HT1080 (cell line): ENCODE results near the gene HES7. TPM values are rescaled to one million over a fixed set of nuclear protein-coding genes. Genes with fewer than 3 reads are reported as not detected.
"Not testable (repeated sequence)": the region's sequence is repeated elsewhere in the genome, so short reads cannot be mapped to it uniquely, and the experiment has no call there.

Experiments
- DNase-seq: peaks from one replicate; pipeline ENCODE4 v3.0.0-alpha.2; 2015; ENCODE audit warnings: low read depth
- total RNA-seq: library from RNA; depleted of rRNA; stranded (reverse); fragments of >200 nt; shearing (Covaris generic); gene quantifications from 2 replicates; pipeline ENCODE4 v1.2.3, GENCODE V29; 2014

HES7 gene
- total RNA-seq, 1 experiment from 2014 or later: 1.8 TPM

DNA sequence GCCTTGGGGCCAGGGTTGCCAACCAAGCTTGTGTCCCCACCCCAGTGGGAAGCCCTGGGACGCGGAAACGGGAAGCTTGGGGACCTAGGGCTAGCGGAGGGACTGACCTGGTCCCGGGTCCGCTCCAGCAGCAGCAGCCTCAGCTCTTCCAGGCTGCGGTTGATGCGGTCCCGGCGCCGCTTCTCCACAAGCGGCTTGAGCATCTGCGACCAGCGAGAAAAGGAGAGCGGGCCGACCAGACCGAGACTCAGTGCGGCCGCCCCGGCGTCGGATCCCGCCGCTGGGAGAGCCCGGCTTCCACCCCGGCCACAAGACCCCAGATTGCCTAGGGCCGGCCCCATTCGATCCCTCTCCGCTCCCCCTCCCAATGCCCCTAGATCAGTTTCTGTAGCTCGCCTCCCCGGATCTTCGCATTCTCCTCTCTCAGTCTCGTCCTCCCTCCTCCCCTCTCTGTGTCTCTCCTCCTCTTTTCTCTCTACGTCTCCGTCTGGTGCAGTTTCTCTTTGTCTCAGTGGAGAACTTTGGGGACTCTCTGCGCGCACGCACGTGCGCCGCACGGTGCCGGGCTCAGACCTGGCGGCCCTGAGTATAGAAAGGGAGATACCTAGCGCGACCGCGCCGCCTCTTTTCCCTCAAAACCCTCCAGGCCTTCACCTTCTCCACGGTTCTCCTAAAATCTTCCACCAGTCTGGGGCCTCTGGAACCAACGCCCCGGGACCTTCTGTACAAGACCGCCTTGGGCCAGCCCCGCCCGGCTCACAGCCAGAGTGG lies 797 bp downstream of the HES7 start:
- DNase-seq: no peak

DNA sequence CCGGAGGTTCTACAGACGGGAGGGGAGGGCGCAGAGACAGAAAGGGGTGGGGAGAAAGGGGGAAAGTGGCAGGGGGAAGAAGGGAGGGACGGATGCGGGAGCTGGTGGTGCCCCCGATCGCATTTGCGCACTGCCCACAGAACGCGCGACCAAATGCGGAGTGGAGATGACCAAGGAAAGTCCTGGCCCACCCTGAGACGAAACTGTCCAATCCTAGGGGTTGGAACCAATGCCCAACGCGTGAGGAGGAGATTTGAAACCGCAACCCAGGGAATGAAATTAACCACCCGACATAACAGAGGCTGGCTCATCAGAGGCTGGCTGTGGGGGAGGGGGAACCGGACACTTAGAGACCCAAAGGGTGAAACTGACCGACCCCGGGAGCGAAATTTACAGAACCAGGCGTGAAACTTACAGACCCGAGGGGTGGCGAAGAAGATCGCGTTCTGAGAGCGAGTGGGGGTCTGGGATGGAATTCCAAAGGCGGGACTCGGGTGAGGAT lies 1.4 kb downstream of the HES7 start:
- DNase-seq: peak; percentile 51

- peak; percentile 74 for DNase-seq
These were observed 2.1 kb downstream of the HES7 start for GRCh38 chr17:8121681-8122421.

DNA sequence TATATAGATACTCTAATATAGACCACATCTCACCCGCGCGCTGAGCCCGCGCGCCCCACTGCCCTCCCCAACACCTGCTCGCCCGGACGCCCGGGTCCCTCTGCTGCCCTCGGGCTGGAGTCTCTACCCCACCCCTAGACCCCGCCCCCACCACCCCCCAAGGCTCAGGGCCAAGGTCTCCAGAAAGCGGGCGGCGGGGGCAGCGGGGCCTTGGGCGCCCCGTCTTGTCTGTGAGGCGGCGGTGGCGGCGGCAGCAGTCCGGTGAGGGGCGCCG lies 2.6 kb downstream of the HES7 start:
- no peak for DNase-seq

DNA sequence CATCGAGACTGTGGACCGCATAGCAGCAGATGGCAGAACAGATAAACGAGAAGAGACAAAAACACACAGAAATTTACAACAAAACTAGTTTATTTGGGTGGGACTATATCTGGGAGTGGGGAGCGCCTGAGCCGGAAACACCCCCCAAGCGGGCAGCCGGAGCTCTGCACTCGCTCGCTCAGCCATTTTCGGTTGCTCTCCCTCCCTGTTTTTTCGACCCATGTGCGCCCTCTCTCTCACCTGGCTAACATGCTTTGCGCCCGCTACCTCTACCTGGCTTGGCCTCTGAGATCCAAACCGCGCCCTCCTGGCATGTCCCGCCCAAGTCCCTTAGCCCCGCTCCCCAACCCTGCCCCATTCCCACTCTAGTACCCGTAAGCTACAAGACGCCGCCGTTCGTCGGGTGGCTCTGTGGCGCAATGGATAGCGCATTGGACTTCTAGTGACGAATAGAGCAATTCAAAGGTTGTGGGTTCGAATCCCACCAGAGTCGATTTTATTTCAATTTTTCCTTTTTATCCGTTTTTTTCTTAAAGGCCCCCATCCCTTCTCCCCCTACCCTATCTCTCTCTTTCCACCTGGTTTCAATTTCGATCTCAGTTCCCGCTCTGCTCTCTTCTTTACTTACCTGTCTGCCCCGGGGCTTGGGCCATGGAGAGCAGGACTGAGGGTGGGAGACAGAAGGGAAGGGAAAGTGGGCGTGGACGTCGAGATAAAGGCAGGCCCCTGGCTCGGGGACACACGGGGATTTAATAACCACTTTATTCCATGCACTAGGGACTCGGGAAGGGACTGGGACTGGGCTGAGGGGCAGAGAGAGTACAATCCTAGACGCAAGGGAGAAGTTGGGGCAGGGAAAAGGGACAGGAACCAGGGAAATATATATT lies 3.1 kb downstream of the HES7 start:
- peak; percentile 83 for DNase-seq

DNA sequence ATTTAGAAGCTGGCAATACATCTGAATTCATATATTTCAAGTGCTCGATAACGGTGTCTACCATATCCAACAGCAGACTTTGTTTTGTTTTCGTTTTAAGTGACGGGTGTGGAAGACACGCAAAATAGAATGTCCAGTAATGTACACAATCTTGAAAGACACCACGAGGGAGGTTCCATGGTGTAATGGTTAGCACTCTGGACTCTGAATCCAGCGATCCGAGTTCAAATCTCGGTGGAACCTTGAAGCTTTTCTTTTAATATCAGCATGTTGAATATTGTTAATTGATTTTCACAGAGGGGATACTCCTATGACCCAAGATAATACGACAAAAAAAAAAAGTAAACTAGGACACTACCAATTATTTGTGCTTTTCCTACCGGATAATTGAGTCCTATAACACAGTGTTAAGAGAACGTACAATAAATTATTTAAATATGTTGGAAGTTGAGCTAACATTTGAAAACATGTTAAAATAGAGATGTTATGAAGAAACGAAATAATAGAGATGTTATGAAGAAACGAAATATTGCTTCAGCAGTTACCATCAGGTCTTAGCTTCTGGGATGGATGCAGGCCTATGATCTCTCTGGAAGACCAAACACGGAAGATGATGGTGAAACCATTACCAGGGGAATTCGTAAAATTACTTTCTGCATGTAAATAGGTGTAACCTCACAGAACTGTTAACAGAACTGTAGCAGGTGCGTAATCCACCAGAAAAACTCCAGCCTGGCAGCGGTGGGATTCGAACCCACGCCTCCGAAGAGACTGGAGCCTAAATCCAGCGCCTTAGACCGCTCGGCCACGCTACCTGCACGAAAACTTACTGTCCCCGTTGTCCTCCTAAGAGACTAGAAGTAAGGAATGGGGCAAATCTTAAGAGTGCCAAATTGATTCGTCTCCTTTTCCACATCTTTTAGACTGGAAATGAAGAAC lies 4.1 kb downstream of the HES7 start:
- peak; percentile 93 for DNase-seq

DNA sequence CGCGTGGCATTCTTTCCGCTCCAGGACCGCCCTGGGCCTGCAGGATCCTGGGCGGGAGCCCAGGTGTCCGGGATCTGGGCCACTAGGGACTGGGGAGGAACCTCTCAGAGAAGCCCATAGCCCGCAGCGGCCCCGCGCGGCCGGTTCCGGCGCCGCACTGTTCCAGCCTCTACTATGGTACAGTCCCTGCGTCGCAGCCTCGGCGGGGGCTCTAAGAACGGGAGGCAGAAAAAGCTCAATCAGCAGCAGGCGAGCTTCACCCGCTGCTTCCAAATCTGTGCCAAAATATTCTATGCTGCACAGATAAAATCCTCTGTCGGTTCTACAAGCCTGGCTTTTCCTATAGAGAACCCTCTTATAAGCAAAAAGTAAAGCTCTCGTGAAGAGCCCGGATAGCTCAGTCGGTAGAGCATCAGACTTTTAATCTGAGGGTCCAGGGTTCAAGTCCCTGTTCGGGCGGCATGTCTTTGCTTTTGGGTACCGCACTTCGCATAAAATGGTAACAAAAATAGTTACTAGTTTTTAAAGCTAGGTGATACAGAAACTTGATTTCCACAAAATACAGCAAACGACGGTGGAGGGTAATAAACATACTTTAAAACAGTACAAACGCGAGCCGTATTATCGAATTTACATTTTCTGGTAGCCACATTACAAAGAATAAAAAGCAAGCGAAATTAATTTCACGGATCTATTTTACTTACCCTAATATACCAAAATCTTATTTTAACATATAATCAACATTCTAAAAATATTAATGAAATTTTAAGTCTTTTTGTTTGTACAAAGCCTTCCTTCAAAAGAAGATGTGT lies 4.9 kb downstream of the HES7 start:
- DNase-seq: peak; percentile 81

GRCh38 chr17:8117980-8118768 lies 5.7 kb downstream of the HES7 start, which contains the start of gene ALOXE3:
ALOXE3 (minus strand) TSS chr17:8118514; CDS start chr17:8117990, 524 bp downstream.
- DNase-seq: peak; percentile 82

DNA sequence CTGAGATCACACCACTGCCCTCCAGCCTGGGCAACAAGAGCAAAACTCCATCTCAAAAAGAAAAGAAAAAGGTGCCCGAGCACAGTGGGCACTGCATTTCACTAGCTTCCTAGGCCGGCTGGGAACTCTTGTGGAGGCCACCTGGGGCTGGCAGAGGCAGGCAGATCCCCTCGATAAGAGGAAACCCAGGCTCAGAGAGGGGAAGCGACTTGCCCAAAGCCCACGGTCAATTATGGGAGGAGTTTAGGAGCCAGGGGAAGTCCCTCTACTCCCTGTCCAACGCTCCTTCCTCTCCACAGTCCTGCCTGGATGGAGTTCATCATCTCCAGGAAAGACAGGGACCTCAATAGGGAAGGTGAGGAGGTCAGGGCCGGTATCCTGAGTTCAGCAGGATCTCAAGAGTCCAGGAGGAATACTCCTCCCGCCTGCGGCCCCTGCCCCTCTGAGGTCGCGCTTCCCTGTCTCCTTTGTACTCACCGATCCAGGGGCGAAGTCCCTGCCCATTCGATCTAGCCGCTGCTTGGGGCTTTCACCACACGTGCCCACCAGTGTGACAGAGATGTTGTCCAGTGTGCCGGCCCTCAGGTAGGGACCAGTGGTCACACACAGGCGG lies 6.4 kb downstream of the HES7 start:
- no peak for DNase-seq

DNA sequence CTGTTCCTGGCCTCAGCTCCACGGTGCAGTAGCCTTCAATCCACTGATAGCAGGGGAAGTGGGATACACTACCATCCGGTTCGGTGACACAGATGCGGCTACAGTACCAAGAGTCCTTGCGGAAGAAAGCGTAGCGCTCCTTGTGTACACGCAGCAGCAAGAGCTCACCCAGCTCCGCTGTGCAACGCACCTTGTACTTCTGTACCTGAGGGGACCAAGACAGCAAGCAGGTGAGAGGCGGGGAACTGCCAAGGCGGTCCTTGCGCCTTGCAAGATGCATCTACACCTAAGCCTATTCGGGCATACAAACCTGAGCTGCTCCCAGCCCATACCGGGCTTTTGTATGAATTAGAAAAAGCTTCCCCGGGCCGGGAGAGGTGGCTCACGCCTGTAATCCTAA lies 7.1 kb downstream of the HES7 start:
- DNase-seq: no peak

DNA sequence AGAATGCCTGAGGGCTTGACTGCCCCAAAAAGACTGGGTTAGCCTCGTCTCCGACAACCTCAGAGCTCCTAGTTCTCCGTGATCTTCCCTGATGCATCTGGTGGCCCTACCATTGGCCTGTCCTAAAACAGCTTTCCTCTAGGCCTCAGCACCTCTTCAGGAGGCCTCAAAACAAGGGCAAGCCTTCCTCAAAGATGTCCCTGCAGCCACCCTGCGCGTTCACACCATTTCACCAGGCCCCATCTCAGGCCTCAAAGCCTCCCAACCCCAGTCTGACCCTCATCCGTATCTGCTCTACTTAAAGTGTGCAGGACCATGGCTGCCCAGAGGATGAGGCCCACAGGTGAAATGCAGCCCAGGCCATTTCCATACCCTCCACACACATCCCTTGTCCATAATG lies 13.0 kb downstream of the HES7 start:
- no peak for DNase-seq

GRCh38 chr17:8110456-8110804 lies 13.5 kb downstream of the HES7 start:
- DNase-seq: no peak

DNA sequence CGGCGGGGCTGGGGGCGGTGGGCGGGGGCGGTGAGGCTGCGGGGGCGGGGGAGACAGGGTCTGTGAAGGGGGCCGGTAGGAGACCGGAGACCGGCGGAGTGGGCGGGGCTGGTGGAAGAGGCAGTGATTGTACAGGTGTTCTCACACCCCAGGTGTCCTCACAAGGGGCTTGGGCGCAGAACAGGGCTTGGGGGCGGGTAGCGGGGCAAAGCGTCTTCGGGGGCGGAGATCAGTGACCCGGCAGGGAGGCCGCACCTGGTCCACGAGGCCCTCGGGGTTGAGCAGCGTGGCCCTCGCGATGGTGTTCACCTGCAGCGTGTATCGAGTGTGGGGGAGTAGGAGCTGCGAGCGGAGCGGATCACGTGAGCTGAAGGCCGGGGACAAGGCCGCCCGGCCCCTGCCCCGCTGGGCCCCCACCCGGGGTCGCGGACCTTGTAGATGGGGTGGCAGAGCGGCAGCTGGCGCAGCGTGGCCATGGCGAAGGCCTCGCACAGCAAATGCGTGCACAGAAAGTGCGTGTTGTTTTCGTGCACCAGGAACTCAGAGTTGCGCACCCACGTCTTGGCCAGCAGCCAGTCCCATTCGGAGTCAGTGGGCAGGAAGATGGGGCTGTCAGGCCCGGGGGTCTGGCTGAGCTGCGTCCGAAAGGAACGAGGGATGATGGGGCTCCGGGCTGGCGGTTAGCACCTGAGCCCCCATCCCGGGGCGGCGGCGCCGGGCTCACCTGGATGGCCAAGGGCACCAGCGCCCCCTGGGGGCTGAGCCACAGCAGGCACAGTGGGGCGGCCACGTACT lies 14.0 kb downstream of the HES7 start:
- no peak for DNase-seq

- DNase-seq: no peak
These were observed 14.8 kb downstream of the HES7 start for GRCh38 chr17:8108972-8109660.

GRCh38 chr17:8106980-8107379 lies 16.9 kb downstream of the HES7 start:
- not testable (repeated sequence) for DNase-seq

DNA sequence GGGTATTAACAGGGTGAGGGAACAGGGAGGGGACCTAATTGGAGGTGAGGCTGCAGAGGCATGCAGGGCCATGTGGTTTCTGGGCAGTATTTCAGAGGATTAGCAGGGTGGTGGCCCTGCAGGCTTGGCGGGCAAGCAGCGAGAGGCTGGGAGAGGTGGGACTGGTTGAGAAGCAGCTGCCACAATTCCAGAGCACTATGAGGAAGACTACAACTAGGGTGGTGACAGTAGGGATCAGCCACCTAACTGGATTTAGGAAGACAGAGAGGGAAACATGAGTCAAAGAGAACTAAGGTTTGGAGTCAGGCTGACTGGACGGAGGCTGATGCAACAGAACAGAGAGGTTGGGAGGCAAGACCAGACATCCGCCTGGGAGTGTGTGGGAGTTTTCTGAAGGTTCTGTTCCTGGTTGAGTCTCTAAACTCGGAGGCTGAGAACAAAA lies 17.9 kb downstream of the HES7 start:
- DNase-seq: no peak

- no peak for DNase-seq
These were observed 19.0 kb downstream of the HES7 start for GRCh38 chr17:8104911-8105310.
